Pancreas (tissue), 10 donors: ENCODE data around the gene CLK4. TPM values are rescaled to one million over a fixed set of nuclear protein-coding genes. Genes with fewer than 3 reads are reported as not detected.

Source experiments
- ATAC-seq, 4 donors: fragments of 200-7000 bp; cut with Tn5 transposase; one replicate each; pipeline versions ENCODE4 v1.8.0 to v1.9.1; 2020; ENCODE audit warnings: mild to moderate bottlenecking in 4 of 4, moderate library complexity in 4 of 4
- DNase-seq, 6 donors: peaks; one replicate each; pipeline ENCODE4 v3.0.0-alpha.2; 2020
- FAIRE-seq: peaks from 2 replicates; lab custom pipeline; 2012; peaks lifted over from hg19 to GRCh38; lab: Jason Lieb, UNC
- H3K27ac ChIP-seq, 4 donors: fragments of 200-600 bp; sonication (generic); 1 replicate in 3 of 4; 2 replicates in 1 of 4; pipeline versions ENCODE4 v1.5.0 to v1.8.0; 2020
- H3K27me3 ChIP-seq, 4 donors: fragments of 200-600 bp; one replicate each; pipeline ENCODE4 v1.8.0; 2021
- H3K36me3 ChIP-seq, 3 donors: fragments of 200-600 bp; sonication (generic) in 1 of 3; one replicate each; pipeline versions ENCODE4 v1.5.0 to v1.8.0; 2020 to 2021
- H3K4me1 ChIP-seq, 3 donors: fragments of 200-600 bp; one replicate each; pipeline ENCODE4 v1.8.0; 2021
- H3K4me3 ChIP-seq, 4 donors: fragments of 200-600 bp; sonication (generic) in 2 of 4; one replicate each; pipeline versions ENCODE4 v1.5.0 to v1.8.0; 2020 to 2021
- H3K9me3 ChIP-seq, 4 donors: fragments of 200-600 bp; one replicate each; pipeline ENCODE4 v1.8.0; 2021
- WGBS, 2 donors: extraction: QIAGEN DNeasy Blood & Tissue Kit; methylation state at CpG; one replicate each; pipeline ENCODE4 v1.1.7; 2013; 5-methylcytosine and 5-hydroxymethylcytosine counted together
- intact Hi-C, 3 donors: fragments of 100-400 bp; cut with DNase I; formaldehyde crosslinking; loops; one replicate each; pipeline versions ENCODE4 v1.11.1 to v1.14.2; 2022
- polyA plus RNA-seq, 2 donors: library from polyadenylated mRNA; stranded (reverse); fragments of 200-250 nt; gene quantifications; one replicate each; pipeline ENCODE4 v1.2.3, GENCODE V29; 2013
- total RNA-seq, 6 donors: library from RNA; stranded (reverse); fragmentation: NEBNext Ultra II Directional in 4 of 6; extraction: Animal tissue kit (Norgen Biotek cat#: 25700) in 4 of 6; gene quantifications; one replicate each; pipeline versions ENCODE4 v1.2.1 to v1.2.4, GENCODE V29; 2021 to 2023
- TF ChIP-seq, protein P1 (sequence below), 4 donors: fragments of 200-600 bp; sonication (generic) in 3 of 4; IDR thresholded peaks; one replicate each; pipeline versions ENCODE4 v1.5.0 to v1.8.0; 2021; ENCODE audit warnings: antibody characterized with exemption in 4 of 4
- donor health status: healthy with polysubstance abuse.
- donor health status: DM: no; HTN: no; CAD: no; lungs with moderate emphysema.
- donor health status: DM: no; HTN: no; CAD: no.
- donor health status: control.
- donor health status: control.
- donor health status: Bipolar disorder and iron deficiency.
- donor health status: DM: yes; HTN: yes; CAD: no.
- donor health status: DM: no; HTN: no; CAD: no.
- donor health status: DM: no; HTN: no; CAD: no.
- donor health status: DM: yes; HTN: yes; CAD: no.

CLK4 gene
- total and polyA plus RNA-seq, 8 donors: 10.6 to 47.0 (median 22.1) TPM

- Histone ChIP-seq H3K9me3 (no peaks in the 10 kb centered on the region), H3K27ac (no peak overlapping the region), H3K27me3 (no peaks in the 10 kb centered on the region), H3K36me3 (no peaks in the 10 kb centered on the region), H3K4me1 (no peaks in the 10 kb centered on the region), H3K4me3 (no peak overlapping the region)
- WGBS, 2 donors: 28 to 29% methylated on average over 4 of the region's 4 CpGs
- ATAC-seq (no peak), FAIRE-seq (no peak), DNase-seq (no peak)
- intact Hi-C loops: no loop called here
- TF ChIP-seq, protein P1, sequence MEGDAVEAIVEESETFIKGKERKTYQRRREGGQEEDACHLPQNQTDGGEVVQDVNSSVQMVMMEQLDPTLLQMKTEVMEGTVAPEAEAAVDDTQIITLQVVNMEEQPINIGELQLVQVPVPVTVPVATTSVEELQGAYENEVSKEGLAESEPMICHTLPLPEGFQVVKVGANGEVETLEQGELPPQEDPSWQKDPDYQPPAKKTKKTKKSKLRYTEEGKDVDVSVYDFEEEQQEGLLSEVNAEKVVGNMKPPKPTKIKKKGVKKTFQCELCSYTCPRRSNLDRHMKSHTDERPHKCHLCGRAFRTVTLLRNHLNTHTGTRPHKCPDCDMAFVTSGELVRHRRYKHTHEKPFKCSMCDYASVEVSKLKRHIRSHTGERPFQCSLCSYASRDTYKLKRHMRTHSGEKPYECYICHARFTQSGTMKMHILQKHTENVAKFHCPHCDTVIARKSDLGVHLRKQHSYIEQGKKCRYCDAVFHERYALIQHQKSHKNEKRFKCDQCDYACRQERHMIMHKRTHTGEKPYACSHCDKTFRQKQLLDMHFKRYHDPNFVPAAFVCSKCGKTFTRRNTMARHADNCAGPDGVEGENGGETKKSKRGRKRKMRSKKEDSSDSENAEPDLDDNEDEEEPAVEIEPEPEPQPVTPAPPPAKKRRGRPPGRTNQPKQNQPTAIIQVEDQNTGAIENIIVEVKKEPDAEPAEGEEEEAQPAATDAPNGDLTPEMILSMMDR (IDR thresholded peaks at IDR 0.05): no peak
Observed at GRCh38 chr5:178630475-178630930, 3.7 kb upstream of the CLK4 start.

DNA sequence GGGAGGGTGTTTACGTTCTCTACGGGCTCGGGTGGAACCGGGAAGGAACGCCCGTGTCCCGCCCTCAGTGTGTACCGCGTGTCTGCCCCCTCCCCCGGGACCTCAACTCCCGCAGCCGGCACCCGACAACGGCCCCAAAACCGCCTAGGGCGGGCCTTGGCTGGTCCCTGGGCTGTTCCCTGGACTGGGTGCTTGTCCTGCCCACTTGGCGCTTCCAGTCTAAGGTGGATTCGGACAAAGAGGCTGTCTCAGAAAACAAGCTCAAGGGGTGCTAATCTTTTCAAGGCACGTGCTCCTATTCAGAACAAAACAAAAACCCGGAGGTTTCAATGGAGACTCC is 379 bp upstream of the CLK4 start:
- intact Hi-C loops: no loop called here
- DNase-seq (no peak), ATAC-seq (no peak), FAIRE-seq (no peak)
- Histone ChIP-seq H3K4me1 (peaks cover 0 to 16% (median 15%) of the 10 kb centered on the region in 3 donors), H3K27me3 (no peaks in the 10 kb centered on the region), H3K4me3 (peak overlapping the region; percentile 53 to 91 (median 85)), H3K9me3 (no peaks in the 10 kb centered on the region), H3K36me3 (peaks cover 0 to 6% (median 4%) of the 10 kb centered on the region in 3 donors), H3K27ac (peak overlapping the region; percentile 94 to 98 (median 94))
- TF ChIP-seq, protein P1 (IDR thresholded peaks at IDR 0.05): no peak
- 2 to 4% methylated on average over 17 to 20 of the region's 20 CpGs for WGBS, 2 donors

- peaks cover 0 to 20% (median 10%) of the 10 kb centered on the region in 3 donors for H3K36me3 ChIP-seq
- peak overlapping the region; percentile 94 to 98 (median 94) for H3K27ac ChIP-seq
- ATAC-seq (peak; percentile 25 to 46 (median 32)), DNase-seq (no peak), FAIRE-seq (no peak)
- TF ChIP-seq, protein P1 (IDR thresholded peaks at IDR 0.05): no peak
- WGBS, 2 donors: 0% methylated on average over 23 of the region's 23 CpGs
- H3K27me3 ChIP-seq: no peaks in the 10 kb centered on the region
- intact Hi-C loops: no loop called here
- peak overlapping the region; percentile 53 to 91 (median 85) for H3K4me3 ChIP-seq
- peaks cover 0 to 16% (median 15%) of the 10 kb centered on the region in 3 donors for H3K4me1 ChIP-seq
- no peaks in the 10 kb centered on the region for H3K9me3 ChIP-seq
Observed at GRCh38 chr5:178625679-178626483, 969 bp downstream of the CLK4 start.

- DNase-seq (no peak), FAIRE-seq (no peak), ATAC-seq (no peak)
- intact Hi-C loops: no loop called here
- Histone ChIP-seq H3K36me3 (peaks cover 0 to 30% (median 19%) of the 10 kb centered on the region in 3 donors), H3K4me1 (peaks cover 0 to 16% (median 15%) of the 10 kb centered on the region in 3 donors), H3K4me3 (peak overlapping the region in 3 of 4 donors; percentile 81 to 91 (median 89)), H3K27ac (peak overlapping the region in 1 of 4 donors; percentile 98), H3K27me3 (no peaks in the 10 kb centered on the region), H3K9me3 (no peaks in the 10 kb centered on the region)
- 4 to 7% methylated on average over 15 of the region's 15 CpGs for WGBS, 2 donors
- TF ChIP-seq, protein P1 (IDR thresholded peaks at IDR 0.05): no peak
Observed at GRCh38 chr5:178624631-178625546, 2.0 kb downstream of the CLK4 start.
